Ovary (tissue), 9 donors: ENCODE measurements around the gene ERN1. TPM values are rescaled to one million over a fixed set of nuclear protein-coding genes. Genes with fewer than 3 reads are reported as not detected.

Source experiments
- DNase-seq, 5 donors: peaks; one replicate each; pipeline ENCODE4 v3.0.0-alpha.2; 2019 to 2020
- H3K27ac ChIP-seq, 2 donors: fragments of 200-600 bp; one replicate each; pipeline versions ENCODE4 v1.5.1 to v1.8.0; 2019 to 2022
- H3K27me3 ChIP-seq: fragments of 200-600 bp; one replicate; pipeline ENCODE4 v1.8.0; 2022
- H3K36me3 ChIP-seq: fragments of 200-600 bp; sonication (generic); one replicate; pipeline ENCODE4 v1.5.1; 2019
- H3K4me1 ChIP-seq: one replicate; pipeline ENCODE4 v1.8.1; 2013; ENCODE audit warnings: mild to moderate bottlenecking, moderate library complexity; ENCODE audit not compliant: insufficient read depth
- H3K4me3 ChIP-seq: fragments of 200-600 bp; sonication (generic); one replicate; pipeline ENCODE4 v1.5.1; 2017
- H3K9me3 ChIP-seq, 2 donors: fragments of 200-600 bp in 1 of 2; sonication (generic) in 1 of 2; one replicate each; pipeline versions ENCODE4 v1.5.1 to v1.8.1; 2013 to 2019; ENCODE audit warnings: mild to moderate bottlenecking in 1 of 2, moderate library complexity in 1 of 2
- CTCF ChIP-seq, 3 donors: fragments of 450-650 bp in 2 of 3; fragments of 200-600 bp in 1 of 3; IDR thresholded peaks; one replicate each; pipeline versions ENCODE4 v1.5.1 to v1.8.0; 2016 to 2022; ENCODE audit warnings: antibody characterized with exemption in 3 of 3, mild to moderate bottlenecking in 1 of 3
- EP300 ChIP-seq: sonication (generic); formaldehyde crosslinking; IDR thresholded peaks from one replicate; pipeline ENCODE4 v1.6.1; 2017; ENCODE audit warnings: antibody characterized with exemption
- POLR2A ChIP-seq: fragments of 450-650 bp; IDR thresholded peaks from one replicate; pipeline ENCODE4 v1.6.1; 2017; ENCODE audit warnings: antibody characterized with exemption, mild to moderate bottlenecking, moderate library complexity
- WGBS, 3 donors: extraction: QIAGEN DNeasy Blood & Tissue Kit in 1 of 3; methylation state at CpG; one replicate each; pipeline versions ENCODE4 v1.1.5 to v1.1.7; 2013 to 2017; 5-methylcytosine and 5-hydroxymethylcytosine counted together
- intact Hi-C, 4 donors: fragments of 100-400 bp; cut with DNase I; formaldehyde crosslinking; loops; one replicate each; pipeline versions ENCODE4 v1.11.0 to v1.15.1; 2022 to 2023
- polyA plus RNA-seq, 2 donors: library from polyadenylated mRNA; stranded (reverse); fragments of 200-250 nt in 1 of 2; fragments of 350-450 nt in 1 of 2; fragmentation: Illumina TruSeq in 1 of 2; extraction: RNeasy Lipid Tissue Mini Kit (QIAGEN cat#74804) in 1 of 2; gene quantifications; one replicate each; pipeline ENCODE4 v1.2.3, GENCODE V29; 2013 to 2014
- total RNA-seq, 7 donors: library from RNA; depleted of rRNA in 2 of 7; stranded (reverse); fragments of >200 nt in 2 of 7; fragmentation: NEBNext Ultra II Directional in 3 of 7; extraction: Animal tissue kit (Norgen Biotek cat#: 25700) in 3 of 7; gene quantifications; one replicate each; pipeline versions ENCODE4 v1.1.0 to v1.2.4, GENCODE V29; 2016 to 2023
- donor health status: DM: no; HTN: no; CAD: no; lungs with moderate emphysema.
- donor health status: DM: no; HTN: no; CAD: no.
- donor health status: Bipolar disorder and iron deficiency.
- donor health status: DM: yes; HTN: yes; CAD: no.
- donor health status: DM: no; HTN: no; CAD: no.
- donor health status: DM: yes; HTN: yes; CAD: no.

The ERN1 gene
- total and polyA plus RNA-seq, 9 donors, result 8.1 to 73.4 (median 30.4) TPM

DNA sequence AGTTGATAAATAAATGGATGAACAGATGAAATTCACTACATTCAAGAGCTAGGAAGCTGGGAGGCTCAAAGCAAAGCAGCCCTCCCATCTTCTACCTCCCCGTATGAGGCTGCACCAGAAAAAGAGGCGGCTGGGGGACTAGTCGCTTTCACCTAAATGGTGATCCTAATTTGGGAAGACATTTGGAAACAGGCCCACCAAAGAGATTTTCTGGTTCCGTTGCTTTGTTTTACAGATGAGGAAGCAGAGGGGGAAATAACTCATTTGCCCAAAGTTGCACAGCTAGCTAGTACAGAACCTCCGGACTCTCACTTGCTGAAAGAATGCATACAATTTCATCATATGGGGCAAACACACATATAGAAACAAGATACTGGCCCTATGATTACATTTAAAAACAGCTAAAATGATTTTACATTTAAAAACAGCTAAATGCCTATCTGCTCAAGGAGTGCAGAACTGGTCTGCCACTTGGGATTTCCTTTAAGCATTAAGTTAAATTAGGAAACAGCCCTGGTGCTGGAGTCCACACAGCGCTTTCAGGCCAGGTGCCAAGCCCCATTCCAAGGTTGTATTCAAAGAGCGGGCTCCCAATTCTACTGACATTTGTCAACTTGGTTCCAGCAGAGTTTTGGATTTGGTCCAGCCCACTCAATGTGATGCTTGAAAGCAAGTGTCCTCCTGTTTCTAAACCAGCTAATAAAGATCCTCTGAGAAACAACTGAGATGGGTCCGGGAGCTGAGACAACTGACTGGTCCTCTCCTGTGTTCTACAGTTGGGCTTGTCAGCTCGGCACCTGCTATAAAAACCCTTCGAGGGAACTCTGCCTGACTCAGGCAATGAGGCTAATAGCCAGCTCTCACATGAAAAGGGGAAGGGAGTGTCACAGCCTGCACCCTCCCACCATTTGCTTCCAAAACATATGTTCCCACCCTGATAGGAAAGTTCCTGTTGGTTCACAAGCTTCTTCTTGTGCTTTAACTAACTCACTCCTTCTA lies 11.7 kb downstream of the ERN1 start:
- Histone ChIP-seq H3K4me3 (no peak overlapping the region), H3K4me1 (peaks cover 13% of the 10 kb centered on the region), H3K27me3 (no peaks in the 10 kb centered on the region), H3K27ac (no peak overlapping the region), H3K36me3 (no peaks in the 10 kb centered on the region), H3K9me3 (no peaks in the 10 kb centered on the region)
- intact Hi-C loops, result no loop called here
- DNase-seq, result peak; percentile 43 to 60 (median 50)
- 39 to 48% (median 47%) methylated on average over 10 of the region's 10 CpGs for WGBS, 3 donors
- TF ChIP-seq CTCF (IDR thresholded peaks at IDR 0.05) (no peak), POLR2A (no peak), EP300 (no peak)

- Histone ChIP-seq H3K9me3 (no peaks in the 10 kb centered on the region), H3K36me3 (no peaks in the 10 kb centered on the region), H3K4me1 (peaks cover 13% of the 10 kb centered on the region), H3K27me3 (no peaks in the 10 kb centered on the region), H3K4me3 (no peak overlapping the region), H3K27ac (no peak overlapping the region)
- DNase-seq, result no peak
- WGBS, 3 donors, result 55 to 76% (median 68%) methylated on average over 7 of the region's 7 CpGs
- intact Hi-C loops, result no loop called here
- TF ChIP-seq POLR2A (no peak), EP300 (no peak), CTCF (IDR thresholded peaks at IDR 0.05) (no peak)
Measured at GRCh38 chr17:64115822-64116534, 14.0 kb downstream of the ERN1 start.

GRCh38 chr17:64115043-64115698 lies 14.8 kb downstream of the ERN1 start:
- H3K4me1 ChIP-seq, result peaks cover 10% of the 10 kb centered on the region
- H3K4me3 ChIP-seq, result no peak overlapping the region
- TF ChIP-seq POLR2A, result no peak
- no peak for TF ChIP-seq CTCF (IDR thresholded peaks at IDR 0.05)
- TF ChIP-seq EP300, result no peak
- no peaks in the 10 kb centered on the region for H3K27me3 ChIP-seq
- no peak overlapping the region for H3K27ac ChIP-seq
- 88 to 96% (median 95%) methylated on average over 8 of the region's 8 CpGs for WGBS, 3 donors
- H3K9me3 ChIP-seq, result no peaks in the 10 kb centered on the region
- H3K36me3 ChIP-seq, result no peaks in the 10 kb centered on the region
- intact Hi-C loops, result no loop called here
- DNase-seq, result no peak

GRCh38 chr17:64113006-64113405 lies 16.9 kb downstream of the ERN1 start:
- 88 to 93% (median 88%) methylated on average over 2 of the region's 2 CpGs for WGBS, 3 donors
- peaks cover 4% of the 10 kb centered on the region for H3K4me1 ChIP-seq
- no peak overlapping the region for H3K4me3 ChIP-seq
- no peak overlapping the region for H3K27ac ChIP-seq
- intact Hi-C loops, result no loop called here
- H3K9me3 ChIP-seq, result no peaks in the 10 kb centered on the region
- H3K27me3 ChIP-seq, result no peaks in the 10 kb centered on the region
- no peak for TF ChIP-seq POLR2A
- no peak for TF ChIP-seq CTCF (IDR thresholded peaks at IDR 0.05)
- no peak for TF ChIP-seq EP300
- DNase-seq, result no peak
- H3K36me3 ChIP-seq, result no peaks in the 10 kb centered on the region
